ENCODE results near the gene GOLGA5.

- TF ChIP-seq, protein P1, sequence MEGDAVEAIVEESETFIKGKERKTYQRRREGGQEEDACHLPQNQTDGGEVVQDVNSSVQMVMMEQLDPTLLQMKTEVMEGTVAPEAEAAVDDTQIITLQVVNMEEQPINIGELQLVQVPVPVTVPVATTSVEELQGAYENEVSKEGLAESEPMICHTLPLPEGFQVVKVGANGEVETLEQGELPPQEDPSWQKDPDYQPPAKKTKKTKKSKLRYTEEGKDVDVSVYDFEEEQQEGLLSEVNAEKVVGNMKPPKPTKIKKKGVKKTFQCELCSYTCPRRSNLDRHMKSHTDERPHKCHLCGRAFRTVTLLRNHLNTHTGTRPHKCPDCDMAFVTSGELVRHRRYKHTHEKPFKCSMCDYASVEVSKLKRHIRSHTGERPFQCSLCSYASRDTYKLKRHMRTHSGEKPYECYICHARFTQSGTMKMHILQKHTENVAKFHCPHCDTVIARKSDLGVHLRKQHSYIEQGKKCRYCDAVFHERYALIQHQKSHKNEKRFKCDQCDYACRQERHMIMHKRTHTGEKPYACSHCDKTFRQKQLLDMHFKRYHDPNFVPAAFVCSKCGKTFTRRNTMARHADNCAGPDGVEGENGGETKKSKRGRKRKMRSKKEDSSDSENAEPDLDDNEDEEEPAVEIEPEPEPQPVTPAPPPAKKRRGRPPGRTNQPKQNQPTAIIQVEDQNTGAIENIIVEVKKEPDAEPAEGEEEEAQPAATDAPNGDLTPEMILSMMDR (IDR thresholded peaks at IDR 0.05): peak in 1 of 4 donors; percentile 4
- TF ChIP-seq POLR2A (IDR thresholded peaks at IDR 0.05): peak; percentile 99
These were observed 45.7 kb upstream of the GOLGA5 start, which contains the start of gene LGMN for GRCh38 chr14:92748259-92749016.

Measured in right lobe of liver (tissue), 4 donors.